A673 (cell line): ENCODE measurements around the gene XYLT1. TPM values are rescaled to one million over a fixed set of nuclear protein-coding genes. Genes with fewer than 3 reads are reported as not detected.

ENCODE experiments used
- BruUV-seq: library from RNA; stranded (reverse); fragments of 400-500 nt; replicated peaks from 2 replicates; lab custom pipeline; 2021; lab: Mats Ljungman, UMichigan
- CTCF ChIA-PET: fragments of 300-600 bp; sonication (Branson Sonifier 250); formaldehyde crosslinking; loops from one replicate; lab custom pipeline; 2022; ENCODE audit warnings: antibody characterized with exemption; lab: Charles Lee
- POLR2A ChIA-PET: fragments of 300-600 bp; sonication (Branson Sonifier 250); formaldehyde crosslinking; loops from one replicate; lab custom pipeline; 2022; ENCODE audit warnings: antibody characterized with exemption; ENCODE audit not compliant: low non-redundant PET; lab: Charles Lee
- DNase-seq: peaks from one replicate; pipeline ENCODE4 v3.0.0-alpha.2; 2015; ENCODE audit warnings: low spot score
- H3K27ac ChIP-seq: fragments of 200-600 bp; sonication (generic); 2 replicates; pipeline ENCODE4 v1.5.1; 2016; ENCODE audit warnings: mixed run types, low read depth, mild to moderate bottlenecking, mixed read lengths, antibody characterized with exemption, low read length; ENCODE audit not compliant: poor library complexity, severe bottlenecking
- H3K27me3 ChIP-seq: fragments of 200-600 bp; sonication (generic); replicated peaks from 2 replicates; pipeline ENCODE4 v1.6.1; 2017; ENCODE audit warnings: mixed run types, low read depth, mild to moderate bottlenecking, mixed read lengths, antibody characterized with exemption, low read length; ENCODE audit not compliant: insufficient read depth, poor library complexity
- H3K36me3 ChIP-seq: fragments of 200-600 bp; sonication (generic); 2 replicates; pipeline ENCODE4 v1.6.1; 2016; ENCODE audit warnings: mixed run types, mild to moderate bottlenecking, mixed read lengths, antibody characterized with exemption, low read length; ENCODE audit not compliant: insufficient read depth, poor library complexity, severe bottlenecking
- H3K4me1 ChIP-seq: fragments of 200-600 bp; sonication (generic); 2 replicates; pipeline ENCODE4 v1.6.1; 2017; ENCODE audit warnings: mixed run types, mild to moderate bottlenecking, mixed read lengths, antibody characterized with exemption, low read length; ENCODE audit not compliant: insufficient read depth, poor library complexity, severe bottlenecking
- H3K4me3 ChIP-seq: fragments of 200-600 bp; sonication (generic); 2 replicates; pipeline ENCODE4 v1.5.1; 2016; ENCODE audit warnings: low read depth, mixed run types, mild to moderate bottlenecking, mixed read lengths, low read length; ENCODE audit not compliant: poor library complexity, severe bottlenecking
- H3K9me3 ChIP-seq: fragments of 200-600 bp; sonication (generic); 2 replicates; pipeline ENCODE4 v1.6.1; 2016; ENCODE audit warnings: mixed run types, low read depth, mild to moderate bottlenecking, mixed read lengths, antibody characterized with exemption, low read length; ENCODE audit not compliant: poor library complexity, severe bottlenecking
- EZH2 ChIP-seq: fragments of 200-600 bp; sonication (generic); IDR thresholded peaks from 2 replicates; pipeline ENCODE4 v1.6.1; 2017; ENCODE audit warnings: borderline replicate concordance, low read depth, mild to moderate bottlenecking, mixed read lengths, antibody characterized with exemption, low read length; ENCODE audit not compliant: poor library complexity, severe bottlenecking
- intact Hi-C: fragments of 100-400 bp; cut with micrococcal nuclease; formaldehyde crosslinking; loops from one replicate; pipeline ENCODE4 v1.10.0; 2022; ENCODE audit not compliant: unreplicated experiment
- total RNA-seq: library from RNA; stranded (reverse); gene quantifications from 2 replicates; pipeline ENCODE4 v1.2.3, GENCODE V29; 2021
- TF ChIP-seq, protein P1 (sequence below): fragments of 300-800, 200-600 bp; sonication (generic); conservative IDR thresholded peaks from 2 replicates; pipeline ENCODE4 v1.5.1; 2017; ENCODE audit warnings: low read depth, mild to moderate bottlenecking, antibody characterized with exemption, low read length, moderate library complexity, mixed read lengths

The XYLT1 gene
- total RNA-seq, 1 experiment from 2014 or later = 0.64 TPM

DNA sequence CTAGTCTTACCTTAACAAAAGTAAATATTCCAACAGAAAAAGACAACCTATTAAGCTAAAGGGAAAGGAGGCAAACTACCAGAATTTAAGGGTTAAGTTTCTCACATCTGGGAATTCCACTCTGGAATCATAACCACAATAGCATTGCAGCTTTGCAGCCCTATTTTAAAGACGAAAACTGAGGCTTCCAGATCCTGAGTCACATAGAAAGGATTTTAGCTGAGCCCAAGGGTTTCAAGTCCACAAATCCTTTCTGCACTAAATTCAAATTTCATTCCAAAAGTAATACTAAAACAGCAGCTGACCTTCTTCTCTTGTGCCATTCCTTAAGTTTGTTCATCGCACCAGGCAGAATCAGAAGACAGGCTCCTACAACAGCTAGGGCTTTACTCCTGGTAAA is 17.8 kb downstream of the XYLT1 start:
- Histone ChIP-seq H3K4me1 (no peaks in the 10 kb centered on the region), H3K27ac (no peak overlapping the region), H3K9me3 (no peaks in the 10 kb centered on the region), H3K4me3 (no peak overlapping the region), H3K27me3 (no peaks in the 10 kb centered on the region), H3K36me3 (no peaks in the 10 kb centered on the region)
- no TSS peak for BruUV-seq
- intact Hi-C loops = no loop called here
- DNase-seq = no peak
- ChIA-PET CTCF (no interaction called here), POLR2A (no interaction called here)
- TF ChIP-seq, protein P1, sequence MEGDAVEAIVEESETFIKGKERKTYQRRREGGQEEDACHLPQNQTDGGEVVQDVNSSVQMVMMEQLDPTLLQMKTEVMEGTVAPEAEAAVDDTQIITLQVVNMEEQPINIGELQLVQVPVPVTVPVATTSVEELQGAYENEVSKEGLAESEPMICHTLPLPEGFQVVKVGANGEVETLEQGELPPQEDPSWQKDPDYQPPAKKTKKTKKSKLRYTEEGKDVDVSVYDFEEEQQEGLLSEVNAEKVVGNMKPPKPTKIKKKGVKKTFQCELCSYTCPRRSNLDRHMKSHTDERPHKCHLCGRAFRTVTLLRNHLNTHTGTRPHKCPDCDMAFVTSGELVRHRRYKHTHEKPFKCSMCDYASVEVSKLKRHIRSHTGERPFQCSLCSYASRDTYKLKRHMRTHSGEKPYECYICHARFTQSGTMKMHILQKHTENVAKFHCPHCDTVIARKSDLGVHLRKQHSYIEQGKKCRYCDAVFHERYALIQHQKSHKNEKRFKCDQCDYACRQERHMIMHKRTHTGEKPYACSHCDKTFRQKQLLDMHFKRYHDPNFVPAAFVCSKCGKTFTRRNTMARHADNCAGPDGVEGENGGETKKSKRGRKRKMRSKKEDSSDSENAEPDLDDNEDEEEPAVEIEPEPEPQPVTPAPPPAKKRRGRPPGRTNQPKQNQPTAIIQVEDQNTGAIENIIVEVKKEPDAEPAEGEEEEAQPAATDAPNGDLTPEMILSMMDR = no peak
- no peak for TF ChIP-seq EZH2

DNA sequence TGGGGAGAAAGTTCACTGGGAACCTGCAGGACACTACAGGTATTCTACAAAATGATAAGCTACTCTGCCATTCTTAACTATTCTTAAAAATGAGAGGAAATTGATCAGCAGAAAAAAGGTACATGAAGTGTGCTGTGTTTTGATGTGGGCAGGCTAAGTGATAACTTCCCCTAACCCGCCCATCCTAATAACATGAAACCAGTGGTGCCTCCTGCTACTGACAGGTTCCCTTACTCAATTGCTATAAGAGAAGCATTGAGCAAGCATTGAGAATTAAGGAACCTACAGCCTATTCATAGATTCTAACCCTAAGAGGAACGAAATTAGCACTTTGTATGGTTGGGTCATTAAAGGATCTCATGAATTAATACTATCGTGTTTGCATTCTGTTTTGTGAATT is 18.9 kb downstream of the XYLT1 start:
- Histone ChIP-seq H3K4me1 (no peaks in the 10 kb centered on the region), H3K36me3 (no peaks in the 10 kb centered on the region), H3K9me3 (no peaks in the 10 kb centered on the region), H3K4me3 (no peak overlapping the region), H3K27ac (no peak overlapping the region), H3K27me3 (no peaks in the 10 kb centered on the region)
- TF ChIP-seq, protein P1 = no peak
- no peak for TF ChIP-seq EZH2
- no TSS peak for BruUV-seq
- DNase-seq = no peak
- ChIA-PET POLR2A (no interaction called here), CTCF (no interaction called here)
- intact Hi-C loops = no loop called here

DNA sequence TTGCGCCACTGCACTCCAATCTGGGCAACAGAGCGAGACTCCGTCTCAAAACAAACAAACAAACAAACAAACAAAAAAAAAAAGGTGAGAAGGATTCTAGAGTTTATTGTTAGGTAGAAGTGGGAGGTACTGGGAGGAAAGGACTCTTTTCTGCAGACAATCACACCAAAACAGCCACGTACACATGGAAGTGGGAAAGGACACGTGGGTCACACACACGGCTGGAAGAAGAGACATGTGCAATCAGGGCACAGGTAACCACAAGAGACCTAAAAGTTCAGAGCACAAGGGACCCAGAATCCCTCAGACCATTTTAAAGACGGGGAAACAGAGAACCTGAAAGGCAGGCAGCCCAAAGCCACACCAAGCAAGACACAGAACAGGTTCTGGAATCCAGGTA is 20.5 kb downstream of the XYLT1 start:
- CTCF ChIA-PET = no interaction called here
- POLR2A ChIA-PET = no interaction called here

More for the DNA sequence above, 20.5 kb downstream of the XYLT1 start:
- TF ChIP-seq, protein P1 = no peak
- TF ChIP-seq EZH2 = no peak
- DNase-seq = no peak
- no peaks in the 10 kb centered on the region for H3K27me3 ChIP-seq
- no peak overlapping the region for H3K4me3 ChIP-seq
- no peaks in the 10 kb centered on the region for H3K9me3 ChIP-seq
- H3K36me3 ChIP-seq = no peaks in the 10 kb centered on the region
- H3K27ac ChIP-seq = no peak overlapping the region
- intact Hi-C loops = no loop called here
- BruUV-seq = no TSS peak
- no peaks in the 10 kb centered on the region for H3K4me1 ChIP-seq
